Hepatocyte (in vitro differentiated cells): ENCODE results near the gene CDKN2A. TPM values are rescaled to one million over a fixed set of nuclear protein-coding genes. Genes with fewer than 3 reads are reported as not detected.

ENCODE experiments used
- DNase-seq: peaks from one replicate; pipeline ENCODE4 v3.0.0-alpha.2; 2016; ENCODE audit warnings: low spot score
- H2AFZ ChIP-seq: fragments of 200-600 bp; sonication (generic); 2 replicates; pipeline ENCODE4 v1.6.0; 2016; ENCODE audit warnings: antibody characterized with exemption, mild to moderate bottlenecking
- H3K27ac ChIP-seq: fragments of 200-600 bp; sonication (generic); 2 replicates; pipeline ENCODE4 v1.5.1; 2016; ENCODE audit warnings: mild to moderate bottlenecking
- H3K27me3 ChIP-seq: fragments of 200-600 bp; sonication (generic); 2 replicates; pipeline ENCODE4 v1.6.1; 2016
- H3K36me3 ChIP-seq: fragments of 200-600 bp; sonication (generic); replicated peaks from 2 replicates; pipeline ENCODE4 v1.5.1; 2016; ENCODE audit warnings: low read depth; ENCODE audit not compliant: insufficient read depth
- H3K4me1 ChIP-seq: fragments of 200-600 bp; sonication (generic); 2 replicates; pipeline ENCODE4 v1.5.1; 2016; ENCODE audit warnings: mild to moderate bottlenecking, moderate library complexity; ENCODE audit not compliant: insufficient read depth
- H3K4me2 ChIP-seq: fragments of 200-600 bp; sonication (generic); 2 replicates; pipeline ENCODE4 v1.6.0; 2016
- H3K4me3 ChIP-seq: fragments of 200-600 bp; sonication (generic); 2 replicates; pipeline ENCODE4 v1.5.1; 2016; ENCODE audit warnings: mild to moderate bottlenecking
- H3K79me2 ChIP-seq: fragments of 200-600 bp; sonication (generic); 2 replicates; pipeline ENCODE4 v1.6.0; 2017; ENCODE audit warnings: mild to moderate bottlenecking
- H3K9me2 ChIP-seq: fragments of 200-600 bp; sonication (generic); replicated peaks from 2 replicates; pipeline ENCODE4 v1.6.0; 2017; ENCODE audit warnings: mild to moderate bottlenecking; ENCODE audit not compliant: insufficient read depth
- H3K9me3 ChIP-seq: fragments of 200-600 bp; sonication (generic); 2 replicates; pipeline ENCODE4 v1.5.1; 2016; ENCODE audit warnings: low read depth, mild to moderate bottlenecking
- H4K20me1 ChIP-seq: fragments of 200-600 bp; sonication (generic); 2 replicates; pipeline ENCODE4 v1.6.0; 2016; ENCODE audit warnings: mild to moderate bottlenecking; ENCODE audit not compliant: insufficient read depth, poor library complexity, severe bottlenecking
- EZH2 ChIP-seq: fragments of 200-600 bp; sonication (generic); IDR thresholded peaks from 2 replicates; pipeline ENCODE4 v1.6.1; 2016; ENCODE audit warnings: antibody characterized with exemption, mild to moderate bottlenecking, borderline replicate concordance
- EZH2phosphoT487 ChIP-seq: fragments of 200-600 bp; sonication (generic); IDR thresholded peaks from one replicate; pipeline ENCODE4 v1.6.1; 2018; ENCODE audit warnings: antibody characterized with exemption, mild to moderate bottlenecking, low read depth, moderate library complexity; ENCODE audit not compliant: unreplicated experiment, severe bottlenecking
- WGBS: methylation state at CpG from one replicate; pipeline ENCODE4 v1.1.6; 2016; ENCODE audit warnings: low lambda C conversion rate; ENCODE audit errors: missing lambda C conversion rate; 5-methylcytosine and 5-hydroxymethylcytosine counted together
- polyA plus RNA-seq: library from polyadenylated mRNA; unstranded; fragments of >200 nt; fragmentation: Nextera tagmentation; extraction: Ambion mirVana; gene quantifications from 2 replicates; pipeline ENCODE4 v1.2.1, GENCODE V29; 2016
- total RNA-seq: library from RNA; depleted of rRNA; stranded (reverse); fragments of >200 nt; gene quantifications from 2 replicates; pipeline ENCODE4 v1.2.3, GENCODE V29; 2014
- TF ChIP-seq, protein P1 (sequence below): fragments of 200-600 bp; sonication (generic); IDR thresholded peaks from 2 replicates; pipeline ENCODE4 v1.5.1; 2016; ENCODE audit warnings: antibody characterized with exemption, mild to moderate bottlenecking; ENCODE audit not compliant: poor library complexity

The CDKN2A gene
- total and polyA plus RNA-seq, 2 experiments from 2014 or later = 0.90 to 2.9 TPM

DNA sequence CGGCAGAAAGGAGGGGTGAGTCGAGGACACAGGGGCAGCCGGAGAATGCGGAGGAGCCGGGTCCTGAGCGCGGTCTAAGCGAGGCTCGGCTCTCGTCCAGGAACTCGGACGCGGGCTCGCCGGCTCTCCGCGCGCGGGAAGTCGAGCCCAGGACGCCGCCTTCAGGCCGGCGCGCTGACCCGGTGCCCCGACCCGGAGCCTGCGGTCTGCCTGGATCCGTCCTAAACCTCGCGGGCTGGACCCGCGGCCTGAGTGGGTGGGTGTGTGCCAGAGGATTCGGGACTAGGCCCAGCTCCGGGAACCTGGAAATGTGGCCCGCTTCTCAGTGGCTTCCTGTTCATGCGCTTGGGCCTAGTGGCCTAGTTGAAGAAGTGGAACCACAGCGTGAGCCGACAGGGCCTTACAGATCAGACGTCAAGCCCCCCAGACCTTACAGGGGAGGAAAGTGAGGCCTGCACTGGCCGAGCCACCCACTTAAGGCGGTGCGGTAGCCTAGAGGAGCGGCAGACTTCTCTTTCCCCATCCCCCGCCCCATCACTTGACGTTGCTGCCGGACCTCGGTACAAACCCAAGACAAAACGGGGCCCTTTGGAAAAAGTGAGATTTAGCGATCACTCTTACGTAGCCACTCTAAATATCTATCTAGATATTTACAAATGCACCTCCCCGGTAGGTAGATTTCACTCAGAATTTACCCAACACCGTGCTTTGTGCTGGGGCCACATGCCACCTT is 1.6 kb upstream of the CDKN2A start:
- Histone ChIP-seq H3K27ac (no peak overlapping the region), H2AFZ (peak overlapping the region; percentile 58), H3K9me2 (no peaks in the 10 kb centered on the region), H3K9me3 (no peaks in the 10 kb centered on the region), H3K4me2 (peak overlapping the region; percentile 99), H3K4me1 (no peaks in the 10 kb centered on the region), H3K36me3 (no peaks in the 10 kb centered on the region), H3K27me3 (peaks cover 89% of the 10 kb centered on the region), H4K20me1 (no peaks in the 10 kb centered on the region), H3K4me3 (peak overlapping the region; percentile 41), H3K79me2 (no peaks in the 10 kb centered on the region)
- TF ChIP-seq EZH2 (peak; percentile 23), EZH2phosphoT487 (peak; percentile 22)
- TF ChIP-seq, protein P1, sequence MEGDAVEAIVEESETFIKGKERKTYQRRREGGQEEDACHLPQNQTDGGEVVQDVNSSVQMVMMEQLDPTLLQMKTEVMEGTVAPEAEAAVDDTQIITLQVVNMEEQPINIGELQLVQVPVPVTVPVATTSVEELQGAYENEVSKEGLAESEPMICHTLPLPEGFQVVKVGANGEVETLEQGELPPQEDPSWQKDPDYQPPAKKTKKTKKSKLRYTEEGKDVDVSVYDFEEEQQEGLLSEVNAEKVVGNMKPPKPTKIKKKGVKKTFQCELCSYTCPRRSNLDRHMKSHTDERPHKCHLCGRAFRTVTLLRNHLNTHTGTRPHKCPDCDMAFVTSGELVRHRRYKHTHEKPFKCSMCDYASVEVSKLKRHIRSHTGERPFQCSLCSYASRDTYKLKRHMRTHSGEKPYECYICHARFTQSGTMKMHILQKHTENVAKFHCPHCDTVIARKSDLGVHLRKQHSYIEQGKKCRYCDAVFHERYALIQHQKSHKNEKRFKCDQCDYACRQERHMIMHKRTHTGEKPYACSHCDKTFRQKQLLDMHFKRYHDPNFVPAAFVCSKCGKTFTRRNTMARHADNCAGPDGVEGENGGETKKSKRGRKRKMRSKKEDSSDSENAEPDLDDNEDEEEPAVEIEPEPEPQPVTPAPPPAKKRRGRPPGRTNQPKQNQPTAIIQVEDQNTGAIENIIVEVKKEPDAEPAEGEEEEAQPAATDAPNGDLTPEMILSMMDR = peak; percentile 27
- 7% methylated on average over 54 of the region's 54 CpGs for WGBS
- DNase-seq = peak; percentile 59

DNA sequence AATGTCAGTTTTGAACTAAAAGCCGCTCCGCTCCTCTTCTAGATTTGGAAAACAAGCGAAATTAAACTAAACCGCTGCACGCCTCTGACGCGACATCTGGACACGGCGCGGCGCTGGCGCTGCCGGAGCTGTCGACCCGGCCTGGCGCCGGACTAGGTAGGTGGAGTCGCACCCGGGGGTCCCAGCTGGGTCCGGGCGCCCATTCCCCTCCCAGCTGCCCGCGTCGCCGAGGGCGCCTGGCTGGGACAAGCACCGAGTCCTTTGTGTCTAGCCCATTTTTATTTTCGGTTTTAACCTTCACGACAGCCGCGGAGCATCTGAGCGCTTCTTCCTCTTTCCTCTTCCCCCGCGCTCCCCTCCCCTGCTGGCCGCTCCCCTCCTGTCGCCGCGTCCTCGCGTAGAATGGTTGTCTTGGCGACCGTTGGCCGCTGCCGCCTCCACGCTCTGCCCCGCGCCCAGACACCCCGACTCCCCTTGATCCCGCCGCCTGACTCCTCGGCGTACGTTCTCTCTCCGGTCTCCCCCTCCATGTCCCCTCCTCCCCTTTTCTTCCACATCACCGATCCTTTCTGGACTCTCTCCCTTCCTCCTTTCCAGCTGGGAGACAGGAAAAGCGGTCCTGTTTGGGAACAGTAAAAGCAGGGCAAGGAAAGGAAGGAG is 944 bp upstream of the CDKN2A start:
- Histone ChIP-seq H2AFZ (peak overlapping the region; percentile 58), H3K27ac (no peak overlapping the region)
- peak; percentile 57 for DNase-seq

DNA sequence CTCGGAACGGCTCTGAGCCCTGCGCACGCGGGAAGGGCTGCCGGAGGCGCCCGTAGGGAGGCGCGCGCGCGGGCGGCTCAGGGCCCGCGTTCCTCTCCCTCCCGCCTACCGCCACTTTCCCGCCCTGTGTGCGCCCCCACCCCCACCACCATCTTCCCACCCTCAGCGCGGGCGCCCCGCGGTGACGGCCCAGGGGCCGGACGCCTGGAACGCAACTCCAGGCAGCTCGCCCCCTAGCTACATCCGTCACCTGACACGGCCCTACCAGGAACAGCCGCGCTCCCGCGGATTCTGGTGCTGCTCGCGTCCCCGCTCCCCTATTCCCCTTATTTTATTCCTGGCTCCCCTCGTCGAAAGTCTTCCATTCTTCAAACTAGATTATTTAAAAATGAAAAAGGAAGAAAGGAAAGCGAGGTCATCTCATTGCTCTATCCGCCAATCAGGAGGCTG is 389 bp upstream of the CDKN2A start, which contains the start of gene CDKN2B-AS1:
Gene CDKN2B-AS1 (plus strand): TSS at position 236 of the 450 bp plus-strand sequence.
- no peaks in the 10 kb centered on the region for H3K4me1 ChIP-seq
- H3K4me3 ChIP-seq = peak within 1 kb of the TSS; percentile 41
- H4K20me1 ChIP-seq = no peaks in the 10 kb centered on the region
- H3K4me2 ChIP-seq = peak within 1 kb of the TSS; percentile 99
- WGBS = 2% methylated on average over 16 of the region's 43 CpGs
- H2AFZ ChIP-seq = peak within 1 kb of the TSS; percentile 58
- peak; percentile 44 for DNase-seq
- peaks cover 89% of the 10 kb centered on the region for H3K27me3 ChIP-seq
- no peak within 1 kb of the TSS for H3K27ac ChIP-seq
- no peaks in the 10 kb centered on the region for H3K79me2 ChIP-seq
- H3K36me3 ChIP-seq = no peaks in the 10 kb centered on the region
- no peak for TF ChIP-seq EZH2
- TF ChIP-seq, protein P1 = no peak
- no peak for TF ChIP-seq EZH2phosphoT487
- no peaks in the 10 kb centered on the region for H3K9me2 ChIP-seq
- no peaks in the 10 kb centered on the region for H3K9me3 ChIP-seq

More for the DNA sequence above, 944 bp upstream of the CDKN2A start:
- no peaks in the 10 kb centered on the region for H3K9me2 ChIP-seq
- TF ChIP-seq EZH2phosphoT487 (no peak), EZH2 (no peak)
- TF ChIP-seq, protein P1 = no peak
- no peaks in the 10 kb centered on the region for H3K9me3 ChIP-seq
- peak overlapping the region; percentile 41 for H3K4me3 ChIP-seq
- peaks cover 89% of the 10 kb centered on the region for H3K27me3 ChIP-seq
- no peaks in the 10 kb centered on the region for H3K79me2 ChIP-seq
- peak overlapping the region; percentile 99 for H3K4me2 ChIP-seq
- no peaks in the 10 kb centered on the region for H4K20me1 ChIP-seq
- no peaks in the 10 kb centered on the region for H3K36me3 ChIP-seq
- H3K4me1 ChIP-seq = no peaks in the 10 kb centered on the region
- WGBS = under 1% methylated on average over 43 of the region's 56 CpGs
